ENCODE data around the gene DEFB119. TPM values are rescaled to one million over a fixed set of nuclear protein-coding genes. Genes with fewer than 3 reads are reported as not detected.
"Not testable (repeated sequence)": the region's sequence is repeated elsewhere in the genome, so short reads cannot be mapped to it uniquely, and the experiment has no call there.

The DEFB119 gene
- total RNA-seq: not detected
- long read RNA-seq: 0 reads

GRCh38 chr20:31390490-31390889, at the start of gene DEFB119:
TSS of gene DEFB119 (minus strand) at chr20:31390590. CDS start at chr20:31390483, 107 bp downstream.
- DNase-seq (ENCODE audit: missing footprints) (no peak), ATAC-seq (no peak)
- intact Hi-C loops (cut with DNase I): no loop called here

GRCh38 chr20:31430568-31431115, 40.3 kb upstream of the DEFB119 start:
- DNase-seq (ENCODE audit: missing footprints) (no peak), ATAC-seq (no peak)
- intact Hi-C loops (cut with DNase I): no loop called here

GRCh38 chr20:31427576-31427975, 37.2 kb upstream of the DEFB119 start:
- ATAC-seq; DNase-seq (ENCODE audit: missing footprints); intact Hi-C loops (cut with DNase I): not testable (repeated sequence)

- DNase-seq (ENCODE audit: missing footprints); ATAC-seq; intact Hi-C loops (cut with DNase I): not testable (repeated sequence)
Observed at GRCh38 chr20:31426891-31427551, 36.6 kb upstream of the DEFB119 start.

GRCh38 chr20:31425797-31426196, 35.4 kb upstream of the DEFB119 start:
- no peak for DNase-seq (ENCODE audit: missing footprints)
- no peak for ATAC-seq
- intact Hi-C loops (cut with DNase I): no loop called here

DNA sequence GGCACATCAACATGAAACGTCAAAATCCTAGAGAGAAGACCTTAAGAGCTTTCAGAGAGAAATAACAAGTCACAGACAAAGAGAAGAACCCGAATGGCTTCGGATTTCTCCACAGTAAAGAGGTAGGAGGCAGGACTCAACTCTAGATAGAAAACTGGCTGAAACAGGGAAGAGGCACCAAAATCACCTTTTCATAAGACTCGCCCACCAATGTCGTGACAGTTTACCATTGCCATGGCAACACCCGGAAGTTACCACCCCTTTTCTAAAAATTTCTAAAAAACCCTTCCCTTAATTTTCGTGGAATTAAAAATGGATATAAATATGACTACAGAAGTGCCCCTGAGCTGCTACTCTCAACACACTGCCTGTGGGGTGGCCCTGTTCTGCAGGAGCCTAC, 27.9 kb upstream of the DEFB119 start:
- intact Hi-C loops (cut with DNase I): no loop called here
- DNase-seq (ENCODE audit: missing footprints) (no peak), ATAC-seq (no peak)

GRCh38 chr20:31415653-31416052, 25.3 kb upstream of the DEFB119 start:
- DNase-seq (ENCODE audit: missing footprints) (no peak), ATAC-seq (no peak)
- intact Hi-C loops (cut with DNase I): no loop called here

DNA sequence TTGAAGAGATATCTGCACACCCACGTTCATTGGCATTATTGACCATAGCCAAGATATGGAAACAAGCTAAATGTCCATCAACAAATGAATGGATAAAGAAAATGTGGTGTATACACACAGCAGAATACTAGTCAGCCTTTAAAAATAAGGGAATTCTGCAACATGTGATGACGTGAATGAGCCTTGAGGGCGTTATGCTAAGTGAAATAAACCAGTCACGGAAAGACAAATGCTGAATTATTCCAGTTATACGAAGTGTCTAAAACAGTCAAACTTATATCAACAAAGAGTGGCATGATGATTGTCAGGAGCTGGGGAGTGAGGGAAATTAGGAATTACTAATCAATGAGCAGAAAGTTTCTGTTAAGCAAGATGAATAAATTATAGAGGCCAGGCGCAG, 24.0 kb upstream of the DEFB119 start:
- intact Hi-C loops (cut with DNase I): no loop called here

DNA sequence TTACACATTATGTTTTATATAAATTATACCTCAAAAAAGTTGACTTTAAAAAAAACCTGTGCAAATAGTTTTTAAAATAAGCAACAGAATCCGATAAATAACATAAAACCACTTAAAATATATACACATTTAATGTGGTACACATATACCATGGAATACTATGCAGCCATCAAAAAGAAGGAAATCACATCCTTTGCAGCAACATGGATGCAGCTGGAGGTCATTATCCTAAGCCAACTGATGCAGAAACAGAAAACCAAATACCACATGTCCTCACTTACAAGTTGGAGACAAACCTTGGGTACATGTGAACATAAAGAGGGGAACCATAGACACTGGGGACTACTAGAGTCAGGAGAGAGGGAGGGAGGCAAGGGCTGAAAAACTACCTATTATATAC, 19.6 kb upstream of the DEFB119 start:
- no peak for DNase-seq (ENCODE audit: missing footprints)
- intact Hi-C loops (cut with DNase I): no loop called here
- no peak for ATAC-seq

More for the DNA sequence above, 24.0 kb upstream of the DEFB119 start:
- DNase-seq (ENCODE audit: missing footprints): no peak
- no peak for ATAC-seq

GRCh38 chr20:31406115-31406514, 15.7 kb upstream of the DEFB119 start, which contains the start of gene DEFB121:
TSS of gene DEFB121 (minus strand) at chr20:31406215. CDS start at chr20:31406152, 63 bp downstream.
- ATAC-seq: no peak
- intact Hi-C loops (cut with DNase I): no loop called here
- DNase-seq (ENCODE audit: missing footprints): no peak

- DNase-seq (ENCODE audit: missing footprints) (no peak), ATAC-seq (no peak)
- intact Hi-C loops (cut with DNase I): no loop called here
Observed at GRCh38 chr20:31403886-31404285, 13.5 kb upstream of the DEFB119 start.

DNA sequence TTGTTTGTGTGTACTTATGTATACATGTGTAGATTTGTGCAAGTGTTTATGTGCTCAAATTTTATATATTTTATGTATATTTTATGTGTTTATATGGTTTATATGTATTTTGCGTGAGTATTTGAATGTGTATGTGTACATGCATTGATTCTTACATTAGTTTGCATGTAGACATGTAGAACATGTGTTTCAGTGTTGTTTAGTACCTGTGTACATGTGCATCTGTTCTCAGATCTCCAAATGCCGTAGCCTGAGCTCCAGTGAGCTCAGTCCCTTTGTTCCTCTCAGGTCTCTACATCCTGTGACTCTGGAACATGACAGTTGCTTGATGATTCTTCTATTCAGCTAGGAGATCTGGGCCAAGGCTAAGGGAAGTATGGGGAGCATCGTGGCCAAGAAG, 4.5 kb upstream of the DEFB119 start:
- intact Hi-C loops (cut with DNase I): no loop called here
- ATAC-seq (no peak), DNase-seq (ENCODE audit: missing footprints) (no peak)

DNA sequence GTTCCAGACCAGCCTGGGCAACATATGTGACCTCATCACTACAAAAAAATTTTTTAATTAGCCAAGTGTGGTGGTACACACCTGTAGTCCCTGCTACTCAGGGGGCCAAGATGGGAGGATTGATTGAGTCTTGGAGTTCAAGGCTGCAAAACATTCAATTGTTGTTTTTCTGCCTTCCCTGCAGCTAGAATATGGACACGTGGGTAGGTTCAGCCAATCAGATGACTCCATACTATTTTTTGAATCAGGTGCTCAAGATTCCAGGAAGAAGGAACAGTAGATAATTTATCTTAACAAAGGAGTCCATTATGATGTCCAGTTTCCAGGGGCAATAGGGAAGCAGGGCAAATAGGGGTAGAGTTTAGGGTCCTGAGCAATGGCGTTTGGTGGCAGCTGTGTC, 2.4 kb upstream of the DEFB119 start:
- no peak for ATAC-seq
- intact Hi-C loops (cut with DNase I): no loop called here
- DNase-seq (ENCODE audit: missing footprints): no peak

GRCh38 chr20:31374346-31374745, 16.0 kb downstream of the DEFB119 start:
- intact Hi-C loops (cut with DNase I): no loop called here
- no peak for ATAC-seq
- no peak for DNase-seq (ENCODE audit: missing footprints)

- intact Hi-C loops (cut with DNase I): no loop called here
- DNase-seq (ENCODE audit: missing footprints) (no peak), ATAC-seq (no peak)
Observed at GRCh38 chr20:31368301-31368700, 22.1 kb downstream of the DEFB119 start, which contains the start of gene DEFB118. TSS of gene DEFB118 (plus strand) at chr20:31368601. CDS start at chr20:31368651, 50 bp downstream.

DNA sequence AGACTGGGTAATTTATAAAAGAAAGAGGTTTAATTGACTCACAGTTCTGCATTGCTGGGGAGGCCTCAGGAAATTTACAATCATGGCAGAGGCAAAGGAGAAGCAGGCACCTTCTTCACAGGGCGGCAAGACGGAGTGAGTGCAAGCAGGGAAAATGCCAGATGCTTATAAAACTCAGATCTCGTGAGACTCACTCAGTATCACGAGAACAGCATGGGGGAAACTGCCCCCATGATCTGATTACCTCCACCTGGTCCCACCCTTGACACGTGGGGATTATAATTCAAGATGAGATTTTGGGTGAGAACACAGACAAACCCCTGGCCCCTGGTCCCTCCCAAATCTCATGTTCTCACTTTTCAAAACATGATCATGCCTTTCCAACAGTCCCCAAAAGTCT, 26.1 kb downstream of the DEFB119 start:
- DNase-seq (ENCODE audit: missing footprints); ATAC-seq; intact Hi-C loops (cut with DNase I): not testable (repeated sequence)

DNA sequence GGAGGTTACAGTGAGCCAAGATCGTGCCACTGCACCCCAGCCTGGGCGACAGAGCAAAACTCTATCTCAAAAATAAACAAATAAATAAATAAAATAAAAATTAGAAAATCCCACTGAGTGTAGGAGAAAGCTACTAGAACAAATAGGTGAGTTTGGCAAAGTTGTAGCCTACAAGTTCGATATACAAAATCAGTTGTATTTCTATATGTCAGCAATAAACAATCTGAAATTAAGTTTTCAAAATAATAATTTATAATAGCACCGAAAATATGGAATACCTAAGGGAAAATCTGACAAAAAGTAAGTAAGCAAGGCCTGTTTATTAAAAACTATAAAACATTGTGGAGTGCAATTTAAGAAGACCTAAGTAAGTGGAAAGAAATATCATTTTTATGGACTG, 27.1 kb downstream of the DEFB119 start:
- intact Hi-C loops (cut with DNase I): no loop called here
- DNase-seq (ENCODE audit: missing footprints) (no peak), ATAC-seq (no peak)

DNA sequence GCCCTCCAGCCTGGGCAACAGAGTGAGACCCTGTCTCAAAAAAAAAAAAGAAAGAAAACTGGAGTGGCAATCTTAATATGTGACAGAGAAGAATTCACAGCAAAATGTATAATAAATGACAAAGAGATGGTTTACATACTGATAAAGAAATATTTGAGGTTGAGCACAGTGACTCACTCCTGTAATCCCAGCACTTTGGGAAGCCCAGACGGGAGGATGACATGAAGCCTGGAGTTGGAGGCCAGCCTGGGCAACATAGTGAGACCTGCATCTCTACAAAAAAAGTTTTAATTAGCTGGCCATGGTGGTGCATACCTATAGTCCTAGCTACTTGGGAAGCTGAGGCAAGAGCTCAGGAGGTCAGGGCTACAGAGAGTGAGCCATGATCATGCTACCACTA, 34.4 kb downstream of the DEFB119 start:
- DNase-seq (ENCODE audit: missing footprints): no peak
- intact Hi-C loops (cut with DNase I): no loop called here
- ATAC-seq: no peak

DNA sequence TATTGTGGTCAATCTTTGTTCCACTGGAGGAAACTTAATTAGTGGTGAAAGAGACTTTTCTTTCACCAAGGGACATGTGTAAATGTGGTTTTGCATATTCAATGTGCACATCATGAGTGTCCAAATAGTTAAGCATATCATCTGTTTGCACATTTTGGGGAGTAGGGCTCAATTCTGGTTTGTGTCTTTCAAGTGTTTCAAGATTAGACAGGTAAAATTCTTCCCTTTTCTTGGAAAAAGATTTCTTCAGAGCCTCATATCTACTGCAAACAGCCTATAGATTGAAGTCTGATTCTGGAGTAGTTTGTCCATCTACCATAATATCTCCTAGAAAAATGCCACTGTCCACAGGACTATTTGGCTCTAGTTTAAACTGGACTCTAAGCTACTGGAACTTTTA, 48.9 kb downstream of the DEFB119 start:
- intact Hi-C loops (cut with DNase I): no loop called here
- DNase-seq (ENCODE audit: missing footprints) (no peak), ATAC-seq (no peak)

GRCh38 chr20:31330893-31331292, 59.5 kb downstream of the DEFB119 start:
- no peak for ATAC-seq
- intact Hi-C loops (cut with DNase I): no loop called here
- DNase-seq (ENCODE audit: missing footprints): no peak

All from Right ventricle myocardium inferior (tissue), 1 donor.